GM12878 (cell line): Measurements from ENCODE around the gene GDE1. TPM values are rescaled to one million over a fixed set of nuclear protein-coding genes. Genes with fewer than 3 reads are reported as not detected.
A peak's percentile ranks its signal among the peaks of the same experiment; 100 is the strongest.

ENCODE experiments used
- BCL11A ChIP-seq: IDR thresholded peaks from 2 replicates; pipeline ENCODE4 v1.6.1; 2011; ENCODE audit warnings: low read depth, low read length
- CHD4 ChIP-seq: fragments of 200-600 bp; sonication (generic); IDR thresholded peaks from 2 replicates; pipeline ENCODE4 v1.6.1; 2016; ENCODE audit warnings: mild to moderate bottlenecking
- CUX1 ChIP-seq: IDR thresholded peaks from 2 replicates; pipeline ENCODE4 v1.6.1; 2012; ENCODE audit warnings: improper control_type of control experiment, low read depth, low read length; ENCODE audit not compliant: insufficient replicate concordance
- DPF2 ChIP-seq: fragments of 450-650 bp; IDR thresholded peaks from 2 replicates; pipeline ENCODE4 v1.6.1; 2017; ENCODE audit warnings: mild to moderate bottlenecking
- E2F4 ChIP-seq: IDR thresholded peaks from 2 replicates; pipeline ENCODE4 v1.6.1; 2012; ENCODE audit warnings: low read depth, low read length, improper control_type of control experiment
- FOXK2 ChIP-seq: fragments of 450-650 bp; IDR thresholded peaks from 2 replicates; pipeline ENCODE4 v1.6.1; 2017; ENCODE audit warnings: mild to moderate bottlenecking, moderate library complexity
- FOXM1 ChIP-seq: IDR thresholded peaks from 2 replicates; pipeline ENCODE4 v1.6.1; 2012; ENCODE audit warnings: low read depth, mild to moderate bottlenecking, inconsistent platforms, low read length, moderate library complexity
- IKZF1 ChIP-seq: fragments of 450-650 bp; conservative IDR thresholded peaks from 2 replicates; pipeline ENCODE4 v1.6.1; 2017; ENCODE audit warnings: antibody characterized with exemption, mild to moderate bottlenecking
- IRF4 ChIP-seq: IDR thresholded peaks from 2 replicates; pipeline ENCODE4 v1.6.1; 2011; ENCODE audit warnings: low read depth, low read length
- KAT2A ChIP-seq: conservative IDR thresholded peaks from 2 replicates; pipeline ENCODE4 v1.6.1; 2011; ENCODE audit warnings: low read depth, low read length; ENCODE audit not compliant: control insufficient read depth
- MYB ChIP-seq: fragments of 150-350 bp; IDR thresholded peaks from 2 replicates; pipeline ENCODE4 v1.6.1; 2014; ENCODE audit warnings: mild to moderate bottlenecking, low read depth, low read length, borderline replicate concordance
- NFYA ChIP-seq: IDR thresholded peaks from 2 replicates; pipeline ENCODE4 v1.6.1; 2011; ENCODE audit warnings: low read depth, mild to moderate bottlenecking, low read length, improper control_type of control experiment, borderline replicate concordance
- PML ChIP-seq: IDR thresholded peaks from 2 replicates; pipeline ENCODE4 v1.6.1; 2012; ENCODE audit warnings: low read length, inconsistent platforms
- RELB ChIP-seq: fragments of 450-650 bp; IDR thresholded peaks from 2 replicates; pipeline ENCODE4 v1.6.1; 2017; ENCODE audit warnings: low read depth, mild to moderate bottlenecking, moderate library complexity
- SMAD1 ChIP-seq: fragments of 450-650 bp; IDR thresholded peaks from 2 replicates; pipeline ENCODE4 v1.6.1; 2018; ENCODE audit warnings: mild to moderate bottlenecking, low read depth; ENCODE audit not compliant: partially characterized antibody
- ZNF217 ChIP-seq: fragments of 450-650 bp; IDR thresholded peaks from 2 replicates; pipeline ENCODE4 v1.6.1; 2017; ENCODE audit warnings: antibody characterized with exemption, mild to moderate bottlenecking
- polyA plus RNA-seq, 11 experiments: library from polyadenylated mRNA; depleted of rRNA in 4 of 11; unstranded in 6 of 11; stranded (reverse) in 5 of 11; fragments of >200 nt; fragmentation: Nextera tagmentation in 4 of 11; fragmentation: Illumina TruSeq in 1 of 11; extraction: Ambion mirVana in 4 of 11; extraction: Trizol in 1 of 11; gene quantifications; 1 replicate in 1 of 11; 2 replicates in 10 of 11; pipeline versions ENCODE4 v1.2.1 to v1.2.3, GENCODE V29; 2011 to 2016; ENCODE audit warnings: inconsistent platforms in 2 of 11, missing spikeins in 2 of 11, low read depth in 1 of 11
- total RNA-seq, 4 experiments: library from RNA; depleted of rRNA in 3 of 4; stranded (reverse); fragments of >200 nt in 3 of 4; fragmentation: Illumina TruSeq in 1 of 4; extraction: Trizol in 1 of 4; gene quantifications; 2 replicates each; pipeline versions ENCODE4 v1.2.1 to v1.2.3, GENCODE V29; 2013 to 2021
- TF ChIP-seq, protein P1 (sequence below): IDR thresholded peaks from 2 replicates; pipeline ENCODE4 v1.6.1; 2012; ENCODE audit warnings: mild to moderate bottlenecking, low read depth, low read length
- TF ChIP-seq, protein P2 (sequence below): fragments of 450-650 bp; IDR thresholded peaks from 2 replicates; pipeline ENCODE4 v1.6.1; 2016; ENCODE audit warnings: mild to moderate bottlenecking

Gene GDE1
- total and polyA plus RNA-seq, 10 of the 15 experiments (the other 5 are each of a cell fraction or from before 2014, with no cell fraction given), result 14.8 to 31.8 (median 21.0) TPM

GRCh38 chr16:19555938-19556771, 34.3 kb upstream of the GDE1 start (continued):
- TF ChIP-seq, protein P1, sequence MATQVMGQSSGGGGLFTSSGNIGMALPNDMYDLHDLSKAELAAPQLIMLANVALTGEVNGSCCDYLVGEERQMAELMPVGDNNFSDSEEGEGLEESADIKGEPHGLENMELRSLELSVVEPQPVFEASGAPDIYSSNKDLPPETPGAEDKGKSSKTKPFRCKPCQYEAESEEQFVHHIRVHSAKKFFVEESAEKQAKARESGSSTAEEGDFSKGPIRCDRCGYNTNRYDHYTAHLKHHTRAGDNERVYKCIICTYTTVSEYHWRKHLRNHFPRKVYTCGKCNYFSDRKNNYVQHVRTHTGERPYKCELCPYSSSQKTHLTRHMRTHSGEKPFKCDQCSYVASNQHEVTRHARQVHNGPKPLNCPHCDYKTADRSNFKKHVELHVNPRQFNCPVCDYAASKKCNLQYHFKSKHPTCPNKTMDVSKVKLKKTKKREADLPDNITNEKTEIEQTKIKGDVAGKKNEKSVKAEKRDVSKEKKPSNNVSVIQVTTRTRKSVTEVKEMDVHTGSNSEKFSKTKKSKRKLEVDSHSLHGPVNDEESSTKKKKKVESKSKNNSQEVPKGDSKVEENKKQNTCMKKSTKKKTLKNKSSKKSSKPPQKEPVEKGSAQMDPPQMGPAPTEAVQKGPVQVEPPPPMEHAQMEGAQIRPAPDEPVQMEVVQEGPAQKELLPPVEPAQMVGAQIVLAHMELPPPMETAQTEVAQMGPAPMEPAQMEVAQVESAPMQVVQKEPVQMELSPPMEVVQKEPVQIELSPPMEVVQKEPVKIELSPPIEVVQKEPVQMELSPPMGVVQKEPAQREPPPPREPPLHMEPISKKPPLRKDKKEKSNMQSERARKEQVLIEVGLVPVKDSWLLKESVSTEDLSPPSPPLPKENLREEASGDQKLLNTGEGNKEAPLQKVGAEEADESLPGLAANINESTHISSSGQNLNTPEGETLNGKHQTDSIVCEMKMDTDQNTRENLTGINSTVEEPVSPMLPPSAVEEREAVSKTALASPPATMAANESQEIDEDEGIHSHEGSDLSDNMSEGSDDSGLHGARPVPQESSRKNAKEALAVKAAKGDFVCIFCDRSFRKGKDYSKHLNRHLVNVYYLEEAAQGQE, result no peak
- TF ChIP-seq, protein P2, sequence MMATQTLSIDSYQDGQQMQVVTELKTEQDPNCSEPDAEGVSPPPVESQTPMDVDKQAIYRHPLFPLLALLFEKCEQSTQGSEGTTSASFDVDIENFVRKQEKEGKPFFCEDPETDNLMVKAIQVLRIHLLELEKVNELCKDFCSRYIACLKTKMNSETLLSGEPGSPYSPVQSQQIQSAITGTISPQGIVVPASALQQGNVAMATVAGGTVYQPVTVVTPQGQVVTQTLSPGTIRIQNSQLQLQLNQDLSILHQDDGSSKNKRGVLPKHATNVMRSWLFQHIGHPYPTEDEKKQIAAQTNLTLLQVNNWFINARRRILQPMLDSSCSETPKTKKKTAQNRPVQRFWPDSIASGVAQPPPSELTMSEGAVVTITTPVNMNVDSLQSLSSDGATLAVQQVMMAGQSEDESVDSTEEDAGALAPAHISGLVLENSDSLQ, result peak; percentile 76
- no peak for TF ChIP-seq BCL11A
- TF ChIP-seq IKZF1, result no peak
- TF ChIP-seq SMAD1, result no peak
- TF ChIP-seq IRF4, result no peak
- peak; percentile 71 for TF ChIP-seq ZNF217
- TF ChIP-seq PML, result no peak
- no peak for TF ChIP-seq FOXK2
- TF ChIP-seq KAT2A, result no peak
- no peak for TF ChIP-seq DPF2
- no peak for TF ChIP-seq FOXM1
- TF ChIP-seq CUX1, result no peak
- TF ChIP-seq RELB, result no peak
- TF ChIP-seq E2F4, result no peak
- no peak for TF ChIP-seq CHD4
- no peak for TF ChIP-seq NFYA
- no peak for TF ChIP-seq MYB
